HEK293T (cell line): ENCODE data around the gene PTRH1.

Experiments used
- CTCF ChIA-PET: fragments of 350-600 bp; formaldehyde crosslinking; extraction: SDS; loops from one replicate; lab custom pipeline; 2021; ENCODE audit warnings: antibody characterized with exemption, inconsistent platforms; lab: Yijun Ruan, JAX
- POLR2A ChIA-PET: fragments of 350-600 bp; formaldehyde crosslinking; extraction: SDS; loops from one replicate; lab custom pipeline; 2020; ENCODE audit warnings: antibody characterized with exemption, inconsistent platforms; lab: Yijun Ruan, JAX
- DNase-seq: peaks from one replicate; pipeline ENCODE4 v3.0.0; 2012; ENCODE audit warnings: mixed read lengths; ENCODE audit errors: extremely low spot score
- ARNT ChIP-seq: fragments of 450-650 bp; IDR thresholded peaks from 2 replicates; pipeline ENCODE4 v1.6.1; 2017; ENCODE audit warnings: mild to moderate bottlenecking
- BHLHE40 ChIP-seq: fragments of 450-650 bp; IDR thresholded peaks from 2 replicates; pipeline ENCODE4 v1.6.1; 2016; ENCODE audit warnings: mild to moderate bottlenecking, moderate library complexity, borderline replicate concordance
- CTBP1 ChIP-seq: fragments of 450-650 bp; IDR thresholded peaks from 2 replicates; pipeline ENCODE4 v1.6.1; 2016; ENCODE audit warnings: borderline replicate concordance
- ELF4 ChIP-seq: fragments of 450-650 bp; IDR thresholded peaks from 2 replicates; pipeline ENCODE4 v1.6.1; 2017; ENCODE audit warnings: antibody characterized with exemption
- FOXA1 ChIP-seq: fragments of 450-650 bp; IDR thresholded peaks from 2 replicates; pipeline ENCODE4 v1.6.1; 2016; ENCODE audit warnings: mild to moderate bottlenecking
- FOXK2 ChIP-seq: fragments of 450-650 bp; IDR thresholded peaks from 2 replicates; pipeline ENCODE4 v1.6.1; 2016; ENCODE audit warnings: mild to moderate bottlenecking
- FOXM1 ChIP-seq: fragments of 450-650 bp; IDR thresholded peaks from 2 replicates; pipeline ENCODE4 v1.6.1; 2017; ENCODE audit warnings: mild to moderate bottlenecking, borderline replicate concordance
- HDGF ChIP-seq: fragments of 450-650 bp; IDR thresholded peaks from 2 replicates; pipeline ENCODE4 v1.6.1; 2017; ENCODE audit warnings: antibody characterized with exemption, borderline replicate concordance
- L3MBTL2 ChIP-seq: fragments of 450-650 bp; conservative IDR thresholded peaks from 2 replicates; pipeline ENCODE4 v1.6.1; 2016; ENCODE audit warnings: mild to moderate bottlenecking
- LEF1 ChIP-seq: fragments of 450-650 bp; IDR thresholded peaks from 2 replicates; pipeline ENCODE4 v1.6.1; 2017; ENCODE audit warnings: mild to moderate bottlenecking, borderline replicate concordance
- NFRKB ChIP-seq: fragments of 450-650 bp; IDR thresholded peaks from 2 replicates; pipeline ENCODE4 v1.6.1; 2016; ENCODE audit warnings: mild to moderate bottlenecking, moderate library complexity
- SP1 ChIP-seq: fragments of 450-650 bp; IDR thresholded peaks from 2 replicates; pipeline ENCODE4 v1.6.1; 2017
- SUZ12 ChIP-seq: fragments of 450-650 bp; IDR thresholded peaks from 2 replicates; pipeline ENCODE4 v1.6.1; 2016; ENCODE audit warnings: mild to moderate bottlenecking
- TARDBP ChIP-seq: fragments of 450-650 bp; IDR thresholded peaks from 2 replicates; pipeline ENCODE4 v1.6.1; 2016
- ZNF384 ChIP-seq: fragments of 450-650 bp; IDR thresholded peaks from 2 replicates; pipeline ENCODE4 v1.6.1; 2016
- TF ChIP-seq, protein P1 (sequence below): fragments of 450-650 bp; IDR thresholded peaks from 2 replicates; pipeline ENCODE4 v1.6.1; 2016

The PTRH1 gene

GRCh38 chr9:127689329-127690000 is 26.0 kb downstream of the PTRH1 start:
- CTCF ChIA-PET: no interaction called here
- POLR2A ChIA-PET: no interaction called here
- TF ChIP-seq FOXK2 (no peak), SP1 (no peak), SUZ12 (no peak), L3MBTL2 (no peak)
- DNase-seq: no peak

DNA sequence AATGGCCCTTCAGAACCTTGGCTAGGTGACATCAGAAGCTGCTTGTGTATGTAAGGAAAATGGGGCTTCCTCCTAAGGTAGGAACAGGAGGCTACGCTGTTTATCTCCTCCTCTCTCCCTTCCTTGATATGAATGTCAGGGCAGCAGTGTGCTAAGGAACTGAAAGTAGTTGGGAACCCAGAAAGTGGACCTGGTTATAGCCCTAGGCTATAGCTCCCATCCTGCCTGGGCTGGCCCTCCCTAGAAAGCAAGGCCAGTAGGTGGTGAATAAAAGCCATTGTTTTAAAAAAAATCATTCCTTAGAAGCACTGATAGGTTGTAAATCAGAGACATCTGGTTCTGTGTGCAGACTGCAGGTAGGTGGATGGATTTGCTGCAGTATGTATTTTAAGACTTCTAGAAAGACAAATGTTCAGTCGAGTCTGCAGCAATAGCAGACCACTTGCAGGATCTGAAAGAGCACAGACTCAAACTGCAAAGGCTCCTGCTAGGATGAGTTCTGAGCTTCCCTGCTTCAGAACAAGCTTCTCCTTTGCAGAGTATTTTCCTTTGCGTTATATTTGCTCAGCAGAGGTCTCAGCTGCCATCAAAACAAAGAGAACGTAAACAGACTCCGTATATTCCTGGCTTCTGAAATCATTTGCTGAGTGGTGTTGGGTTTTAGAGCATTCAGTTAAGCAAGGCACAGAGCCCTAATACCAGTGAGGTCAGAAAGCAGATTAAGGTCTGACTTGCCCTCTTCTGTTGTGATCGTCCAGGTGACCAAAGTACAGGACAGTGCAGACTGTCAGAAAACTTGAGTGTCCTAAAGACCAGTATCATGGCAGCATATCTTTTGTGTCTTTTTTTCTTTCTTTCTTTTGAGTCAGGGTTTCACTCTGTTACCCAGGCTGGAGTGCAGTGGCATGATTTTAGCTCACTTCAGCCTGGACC is 28.7 kb downstream of the PTRH1 start:
- CTCF ChIA-PET: interaction anchor here (0.6 kb wide), 1 partner anchor 48 kb away, joined by 6 read pairs; no protein-coding TSS in a partner anchor
- TF ChIP-seq ZNF384 (no peak), CTBP1 (no peak), ELF4 (no peak), FOXM1 (no peak), SUZ12 (no peak), L3MBTL2 (no peak), NFRKB (no peak), TARDBP (no peak), FOXK2 (no peak), BHLHE40 (no peak), HDGF (no peak), SP1 (no peak), ARNT (no peak), FOXA1 (no peak), LEF1 (no peak)
- TF ChIP-seq, protein P1, sequence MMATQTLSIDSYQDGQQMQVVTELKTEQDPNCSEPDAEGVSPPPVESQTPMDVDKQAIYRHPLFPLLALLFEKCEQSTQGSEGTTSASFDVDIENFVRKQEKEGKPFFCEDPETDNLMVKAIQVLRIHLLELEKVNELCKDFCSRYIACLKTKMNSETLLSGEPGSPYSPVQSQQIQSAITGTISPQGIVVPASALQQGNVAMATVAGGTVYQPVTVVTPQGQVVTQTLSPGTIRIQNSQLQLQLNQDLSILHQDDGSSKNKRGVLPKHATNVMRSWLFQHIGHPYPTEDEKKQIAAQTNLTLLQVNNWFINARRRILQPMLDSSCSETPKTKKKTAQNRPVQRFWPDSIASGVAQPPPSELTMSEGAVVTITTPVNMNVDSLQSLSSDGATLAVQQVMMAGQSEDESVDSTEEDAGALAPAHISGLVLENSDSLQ: no peak
- DNase-seq: no peak
- POLR2A ChIA-PET: no interaction called here

DNA sequence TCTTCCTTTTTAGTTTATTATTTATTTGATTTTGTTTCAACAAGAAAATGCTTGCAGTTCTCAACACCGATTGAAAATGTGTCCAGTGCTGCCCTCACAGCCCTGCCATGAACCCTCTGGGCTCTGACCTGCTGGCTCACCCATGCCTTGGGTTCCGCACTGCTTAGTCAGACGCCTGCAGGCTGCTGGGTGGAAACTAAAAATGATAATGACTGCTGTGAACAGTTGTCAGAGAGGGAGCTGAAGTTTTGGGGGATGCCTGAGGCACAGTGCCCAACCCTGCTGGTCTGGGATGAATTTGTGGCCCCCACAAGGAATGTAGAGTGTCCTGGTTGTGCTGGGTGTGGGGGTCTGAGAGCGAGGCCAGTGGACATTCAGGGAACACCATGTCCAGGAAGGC is 30.9 kb downstream of the PTRH1 start:
- TF ChIP-seq FOXA1 (no peak), BHLHE40 (no peak), ZNF384 (no peak), TARDBP (no peak), ELF4 (no peak), CTBP1 (no peak), SUZ12 (no peak), L3MBTL2 (no peak), FOXK2 (no peak), FOXM1 (no peak), NFRKB (no peak), SP1 (no peak), ARNT (no peak), LEF1 (no peak)
- TF ChIP-seq, protein P1: no peak
- POLR2A ChIA-PET: no interaction called here
- no peak for DNase-seq
- CTCF ChIA-PET: no interaction called here

GRCh38 chr9:127683723-127684122 is 31.7 kb downstream of the PTRH1 start:
- TF ChIP-seq NFRKB (no peak), L3MBTL2 (no peak), FOXK2 (no peak), TARDBP (no peak), FOXA1 (no peak), HDGF (no peak), BHLHE40 (no peak), LEF1 (no peak), ELF4 (no peak), SUZ12 (no peak), ARNT (no peak), FOXM1 (no peak), CTBP1 (no peak), ZNF384 (no peak), SP1 (no peak)
- TF ChIP-seq, protein P1: no peak
- CTCF ChIA-PET: no interaction called here
- POLR2A ChIA-PET: interaction anchor here (0.8 to 1.0 kb wide), 2 partner anchors 21 to 76 kb away, joined by 3 read pairs; no protein-coding TSS in a partner anchor
- DNase-seq: no peak

DNA sequence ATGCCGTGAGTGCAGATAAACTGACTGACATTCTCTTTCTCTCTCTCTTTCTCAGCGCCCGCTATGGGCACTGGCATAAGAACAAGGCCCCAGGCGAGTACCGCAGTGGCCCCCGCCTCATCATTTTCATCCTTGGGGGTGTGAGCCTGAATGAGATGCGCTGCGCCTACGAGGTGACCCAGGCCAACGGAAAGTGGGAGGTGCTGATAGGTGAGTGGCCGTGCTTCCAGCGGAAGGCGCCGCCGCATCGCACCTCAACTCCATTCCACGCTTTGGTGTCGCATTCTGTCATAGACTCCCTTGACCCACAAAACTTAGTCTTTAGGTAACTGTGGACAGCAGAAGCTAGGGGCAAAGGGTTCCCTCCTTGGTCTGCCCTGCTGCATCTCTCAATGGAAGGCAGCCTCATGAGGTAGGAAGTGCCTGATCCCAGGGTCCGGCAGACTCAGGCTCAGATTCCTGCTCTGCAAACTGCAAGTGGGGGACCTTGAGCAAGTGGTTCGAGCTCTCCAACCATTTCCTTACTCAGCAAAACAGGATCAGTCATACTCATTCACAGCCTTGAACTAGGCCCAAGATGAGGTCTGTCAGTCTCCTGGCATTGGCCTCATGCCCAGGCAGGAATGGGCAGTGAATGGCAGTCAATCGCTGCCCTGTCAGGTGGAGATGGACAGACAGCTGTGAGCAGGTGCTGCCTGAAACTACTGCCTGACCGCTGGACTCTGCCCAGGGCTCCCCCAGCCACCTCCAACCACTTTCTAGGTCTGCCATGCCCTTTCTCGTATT is 32.9 kb downstream of the PTRH1 start:
- ChIA-PET POLR2A (no interaction called here), CTCF (interaction anchor here (0.6 kb wide), 1 partner anchor 30 kb away, joined by 3 read pairs; no protein-coding TSS in a partner anchor)
- DNase-seq: no peak
- no peak for TF ChIP-seq ELF4
- TF ChIP-seq, protein P1: no peak
- no peak for TF ChIP-seq FOXM1
- TF ChIP-seq ZNF384: no peak
- TF ChIP-seq SP1: no peak
- TF ChIP-seq LEF1: no peak
- TF ChIP-seq FOXA1: no peak
- no peak for TF ChIP-seq HDGF
- TF ChIP-seq TARDBP: no peak
- TF ChIP-seq NFRKB: no peak
- no peak for TF ChIP-seq CTBP1
- no peak for TF ChIP-seq BHLHE40
- no peak for TF ChIP-seq L3MBTL2
- TF ChIP-seq FOXK2: no peak
- no peak for TF ChIP-seq SUZ12
- no peak for TF ChIP-seq ARNT
